Thymus (tissue), 11 donors: Measurements from ENCODE around the gene FAM193A. TPM values are rescaled to one million over a fixed set of nuclear protein-coding genes. Genes with fewer than 3 reads are reported as not detected.
"Not testable (repeated sequence)": the region's sequence is repeated elsewhere in the genome, so short reads cannot be mapped to it uniquely, and the experiment has no call there.

Experiments
- DNase-seq, 9 donors: peaks; one replicate each; pipeline ENCODE4 v3.0.0-alpha.2; 2013; ENCODE audit warnings: low spot score in 9 of 9, low read depth in 6 of 9, missing footprints in 1 of 9
- H3K27ac ChIP-seq, 2 donors: one replicate each; pipeline ENCODE4 v1.5.1; 2013; ENCODE audit warnings: control low read depth in 1 of 2, low read depth in 1 of 2, low read length in 1 of 2, mild to moderate bottlenecking in 1 of 2, moderate library complexity in 1 of 2
- H3K27me3 ChIP-seq, 2 donors: one replicate each; pipeline ENCODE4 v1.5.1; 2013; ENCODE audit warnings: low read length in 1 of 2; ENCODE audit not compliant: control insufficient read depth in 2 of 2, insufficient read depth in 1 of 2
- H3K36me3 ChIP-seq, 2 donors: one replicate each; pipeline ENCODE4 v1.5.1; 2013; ENCODE audit warnings: low read length in 1 of 2, mild to moderate bottlenecking in 1 of 2, moderate library complexity in 1 of 2; ENCODE audit not compliant: control insufficient read depth in 2 of 2, insufficient read depth in 2 of 2
- H3K4me1 ChIP-seq, 2 donors: one replicate each; pipeline ENCODE4 v1.5.1; 2013; ENCODE audit warnings: low read length in 2 of 2; ENCODE audit not compliant: control insufficient read depth in 2 of 2, insufficient read depth in 2 of 2
- H3K4me3 ChIP-seq, 2 donors: one replicate each; pipeline ENCODE4 v1.5.1; 2013; ENCODE audit warnings: low read length in 2 of 2, control low read depth in 1 of 2, mild to moderate bottlenecking in 1 of 2
- H3K9me3 ChIP-seq, 2 donors: one replicate each; pipeline ENCODE4 v1.5.1; 2013; ENCODE audit warnings: low read length in 1 of 2, mild to moderate bottlenecking in 1 of 2; ENCODE audit not compliant: control insufficient read depth in 2 of 2, insufficient read depth in 1 of 2
- WGBS: extraction: QIAGEN DNeasy Blood & Tissue Kit; methylation state at CpG from one replicate; pipeline ENCODE4 v1.1.7; 2013; 5-methylcytosine and 5-hydroxymethylcytosine counted together
- polyA plus RNA-seq: library from polyadenylated mRNA; stranded (reverse); fragments of 200-250 nt; gene quantifications from one replicate; pipeline ENCODE4 v1.2.3, GENCODE V29; 2013
- total RNA-seq: library from RNA; stranded (reverse); fragments of 120-200 nt; gene quantifications from one replicate; pipeline ENCODE4 v1.2.4, GENCODE V29; 2013
- donor health status: healthy.

Gene FAM193A
- total and polyA plus RNA-seq, 2 donors, result 9.0 to 13.8 TPM

GRCh38 chr4:2723751-2724150 lies 187.3 kb downstream of the FAM193A start:
- H3K9me3 ChIP-seq, result no peaks in the 10 kb centered on the region
- no peak overlapping the region for H3K27ac ChIP-seq
- WGBS, result 97% methylated on average over 3 of the region's 3 CpGs
- no peaks in the 10 kb centered on the region for H3K4me1 ChIP-seq
- H3K4me3 ChIP-seq, result no peak overlapping the region
- H3K36me3 ChIP-seq, result peaks cover 19 to 27% of the 10 kb centered on the region in 2 donors
- H3K27me3 ChIP-seq, result no peaks in the 10 kb centered on the region
- no peak for DNase-seq

- Histone ChIP-seq H3K4me1 (no peaks in the 10 kb centered on the region), H3K9me3 (no peaks in the 10 kb centered on the region), H3K36me3 (peaks cover 27% of the 10 kb centered on the region in 2 donors), H3K27ac (no peak overlapping the region), H3K4me3 (no peak overlapping the region), H3K27me3 (no peaks in the 10 kb centered on the region)
- 92% methylated on average over 4 of the region's 4 CpGs for WGBS
- no peak for DNase-seq
Measured at GRCh38 chr4:2725380-2725779, 188.9 kb downstream of the FAM193A start.

DNA sequence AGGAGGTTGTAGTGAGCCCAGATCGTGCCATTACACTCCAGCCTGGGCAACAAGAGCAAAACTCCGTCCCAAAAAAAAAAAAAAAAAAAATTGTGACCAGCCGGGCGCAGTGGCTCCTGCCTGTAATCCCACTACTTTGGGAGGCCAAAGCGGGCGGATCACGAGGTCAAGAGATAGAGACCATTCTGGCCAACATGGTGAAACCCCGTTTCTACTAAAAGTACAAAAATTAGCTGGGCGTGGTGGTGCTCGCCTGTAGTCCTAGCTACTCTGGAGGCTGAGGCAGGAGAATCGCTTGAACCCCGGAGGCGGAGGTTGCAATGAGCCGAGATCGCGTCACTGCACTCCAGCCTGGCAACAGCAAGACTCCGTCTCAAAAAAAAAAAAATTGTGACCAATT lies 190.4 kb downstream of the FAM193A start:
- not testable (repeated sequence) for H3K27me3 ChIP-seq, H3K27ac ChIP-seq, H3K9me3 ChIP-seq, H3K4me1 ChIP-seq, H3K4me3 ChIP-seq, DNase-seq
- over 99% methylated on average over 17 of the region's 17 CpGs for WGBS
- H3K36me3 ChIP-seq, result peaks cover 20 to 29% of the 10 kb centered on the region in 2 donors

- no peak for DNase-seq
- Histone ChIP-seq H3K27me3 (no peaks in the 10 kb centered on the region), H3K9me3 (no peaks in the 10 kb centered on the region), H3K27ac (no peak overlapping the region), H3K4me3 (no peak overlapping the region), H3K4me1 (no peaks in the 10 kb centered on the region), H3K36me3 (peaks cover 23 to 37% of the 10 kb centered on the region in 2 donors)
- 84% methylated on average over 3 of the region's 3 CpGs for WGBS
Measured at GRCh38 chr4:2728221-2728620, 191.8 kb downstream of the FAM193A start.

DNA sequence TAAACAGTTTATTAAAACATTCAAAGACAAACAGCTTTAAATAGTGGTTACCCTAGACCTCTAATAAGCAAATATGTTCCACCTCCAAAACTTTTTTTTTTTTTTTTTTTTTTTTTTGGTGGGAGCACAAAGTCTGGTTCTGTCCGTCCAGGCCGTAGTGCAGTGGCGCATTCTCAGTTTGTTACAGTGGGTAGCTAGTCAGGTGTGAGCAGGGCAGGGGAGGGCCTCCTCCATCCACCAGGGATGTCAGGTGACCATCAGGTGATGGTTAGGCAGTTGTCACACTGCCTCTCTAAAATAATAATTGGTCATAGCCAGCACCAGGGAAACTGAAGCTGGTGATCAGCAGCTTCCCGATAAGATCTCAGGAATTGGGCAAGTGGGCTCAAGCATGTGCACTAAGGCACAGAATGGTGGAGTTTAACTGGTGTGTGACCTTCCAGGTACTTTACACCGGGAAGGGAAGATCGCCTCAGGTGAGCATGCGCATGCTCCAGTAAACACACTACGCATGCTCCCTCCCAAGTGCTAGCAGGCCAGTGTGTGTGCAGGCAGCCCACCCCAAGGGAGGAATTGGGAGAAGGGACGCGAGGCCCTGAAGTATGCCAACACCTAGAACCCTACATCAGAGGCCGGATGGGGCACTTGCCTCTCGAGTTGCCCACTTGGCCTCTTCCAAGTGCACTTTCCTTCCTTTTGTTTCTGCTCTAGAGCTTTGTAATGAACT lies 192.5 kb downstream of the FAM193A start:
- Histone ChIP-seq H3K36me3 (peaks cover 26 to 43% of the 10 kb centered on the region in 2 donors), H3K9me3 (no peaks in the 10 kb centered on the region), H3K4me3 (no peak overlapping the region), H3K27me3 (no peaks in the 10 kb centered on the region), H3K27ac (no peak overlapping the region), H3K4me1 (no peaks in the 10 kb centered on the region)
- no peak for DNase-seq
- 98% methylated on average over 12 of the region's 12 CpGs for WGBS

DNA sequence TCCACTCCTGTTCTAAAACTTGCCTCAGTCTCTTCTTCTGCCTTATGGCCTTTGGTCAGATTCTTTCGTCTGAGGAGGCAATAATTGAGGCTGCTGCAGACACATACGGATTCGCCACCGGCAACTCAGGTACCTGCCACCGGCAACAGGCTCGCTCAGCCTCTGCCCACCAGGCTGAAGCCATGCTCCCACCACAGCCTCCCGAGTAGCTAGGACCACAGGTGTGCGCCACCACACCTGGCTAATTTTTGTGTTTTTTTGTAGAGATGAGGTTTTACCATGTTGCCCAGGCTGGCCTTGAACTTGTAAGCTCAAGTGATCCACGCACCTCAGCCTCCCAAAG lies 193.1 kb downstream of the FAM193A start:
- no peak overlapping the region for H3K27ac ChIP-seq
- DNase-seq, result no peak
- H3K9me3 ChIP-seq, result no peaks in the 10 kb centered on the region
- H3K4me3 ChIP-seq, result no peak overlapping the region
- no peaks in the 10 kb centered on the region for H3K27me3 ChIP-seq
- H3K36me3 ChIP-seq, result peaks cover 26 to 42% of the 10 kb centered on the region in 2 donors
- H3K4me1 ChIP-seq, result no peaks in the 10 kb centered on the region
- WGBS, result over 99% methylated on average over 9 of the region's 9 CpGs

GRCh38 chr4:2731907-2732317 lies 195.5 kb downstream of the FAM193A start:
- DNase-seq, result no peak
- Histone ChIP-seq H3K27me3 (no peaks in the 10 kb centered on the region), H3K9me3 (no peaks in the 10 kb centered on the region), H3K4me1 (no peaks in the 10 kb centered on the region), H3K4me3 (no peak overlapping the region), H3K27ac (no peak overlapping the region), H3K36me3 (peaks cover 26 to 38% of the 10 kb centered on the region in 2 donors)
- WGBS, result 96% methylated on average over 28 of the region's 28 CpGs

- no peak overlapping the region for H3K4me3 ChIP-seq
- no peaks in the 10 kb centered on the region for H3K27me3 ChIP-seq
- DNase-seq, result no peak
- WGBS, result 98% methylated on average over 6 of the region's 6 CpGs
- no peaks in the 10 kb centered on the region for H3K9me3 ChIP-seq
- H3K36me3 ChIP-seq, result peaks cover 26 to 38% of the 10 kb centered on the region in 2 donors
- H3K27ac ChIP-seq, result no peak overlapping the region
- no peaks in the 10 kb centered on the region for H3K4me1 ChIP-seq
Measured at GRCh38 chr4:2732526-2732925, 196.1 kb downstream of the FAM193A start.

GRCh38 chr4:2733001-2733843 lies 196.8 kb downstream of the FAM193A start:
- no peak for DNase-seq
- Histone ChIP-seq H3K36me3 (peaks cover 26 to 38% of the 10 kb centered on the region in 2 donors), H3K9me3 (no peaks in the 10 kb centered on the region), H3K4me3 (no peak overlapping the region), H3K27me3 (no peaks in the 10 kb centered on the region), H3K4me1 (no peaks in the 10 kb centered on the region), H3K27ac (no peak overlapping the region)
- 97% methylated on average over 21 of the region's 21 CpGs for WGBS
